Measurements from ENCODE around the gene TTYH2. TPM values are rescaled to one million over a fixed set of nuclear protein-coding genes. Genes with fewer than 3 reads are reported as not detected.

The TTYH2 gene
- total RNA-seq, 1 donor = 1.4 TPM

DNA sequence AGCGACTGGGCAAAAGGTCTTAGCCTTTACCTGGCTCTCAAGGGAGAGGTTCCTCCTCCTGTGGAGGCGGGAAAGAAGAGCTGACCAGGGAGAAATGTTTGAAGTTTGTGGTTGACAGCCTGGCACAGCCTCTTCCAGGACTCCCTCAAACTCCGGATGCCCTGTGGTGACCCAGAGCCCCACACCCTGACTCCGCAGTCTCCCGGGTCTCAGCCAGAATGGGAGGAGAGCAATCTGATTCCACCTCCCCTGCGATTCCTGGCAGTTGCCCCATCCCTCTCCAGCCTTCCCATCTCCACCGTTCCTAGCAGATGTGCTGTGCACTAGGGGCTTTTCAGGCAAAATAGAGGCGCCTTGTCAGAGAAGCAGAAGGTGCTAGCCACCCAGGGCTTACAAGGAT, 55.2 kb downstream of the TTYH2 start:
- H3K27ac ChIP-seq (ENCODE audit: low read depth, low read length) = no peak overlapping the region
- no peaks in the 10 kb centered on the region for H3K4me1 ChIP-seq (ENCODE audit: insufficient read depth, low read length)
- H3K36me3 ChIP-seq (ENCODE audit: insufficient read depth, low read length) = no peaks in the 10 kb centered on the region
- peak; percentile 62 for DNase-seq (ENCODE audit: insufficient read length, low spot score, missing footprints)
- no peaks in the 10 kb centered on the region for H3K9me3 ChIP-seq (ENCODE audit: low read depth, low read length)
- H3K79me2 ChIP-seq (ENCODE audit: insufficient read depth, low read length) = no peaks in the 10 kb centered on the region
- no peaks in the 10 kb centered on the region for H4K20me1 ChIP-seq (ENCODE audit: insufficient read depth, low read length)
- H2AFZ ChIP-seq (ENCODE audit: low read length) = no peak overlapping the region
- TF ChIP-seq, protein P1, sequence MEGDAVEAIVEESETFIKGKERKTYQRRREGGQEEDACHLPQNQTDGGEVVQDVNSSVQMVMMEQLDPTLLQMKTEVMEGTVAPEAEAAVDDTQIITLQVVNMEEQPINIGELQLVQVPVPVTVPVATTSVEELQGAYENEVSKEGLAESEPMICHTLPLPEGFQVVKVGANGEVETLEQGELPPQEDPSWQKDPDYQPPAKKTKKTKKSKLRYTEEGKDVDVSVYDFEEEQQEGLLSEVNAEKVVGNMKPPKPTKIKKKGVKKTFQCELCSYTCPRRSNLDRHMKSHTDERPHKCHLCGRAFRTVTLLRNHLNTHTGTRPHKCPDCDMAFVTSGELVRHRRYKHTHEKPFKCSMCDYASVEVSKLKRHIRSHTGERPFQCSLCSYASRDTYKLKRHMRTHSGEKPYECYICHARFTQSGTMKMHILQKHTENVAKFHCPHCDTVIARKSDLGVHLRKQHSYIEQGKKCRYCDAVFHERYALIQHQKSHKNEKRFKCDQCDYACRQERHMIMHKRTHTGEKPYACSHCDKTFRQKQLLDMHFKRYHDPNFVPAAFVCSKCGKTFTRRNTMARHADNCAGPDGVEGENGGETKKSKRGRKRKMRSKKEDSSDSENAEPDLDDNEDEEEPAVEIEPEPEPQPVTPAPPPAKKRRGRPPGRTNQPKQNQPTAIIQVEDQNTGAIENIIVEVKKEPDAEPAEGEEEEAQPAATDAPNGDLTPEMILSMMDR (IDR thresholded peaks at IDR 0.05; ENCODE audit: extremely low read depth, low read depth, low read length) = no peak
- H3K4me3 ChIP-seq (ENCODE audit: insufficient read depth, low read length) = no peak overlapping the region
- H3K4me2 ChIP-seq (ENCODE audit: insufficient read depth, low read length) = no peak overlapping the region
- no peaks in the 10 kb centered on the region for H3K27me3 ChIP-seq (ENCODE audit: insufficient read depth, low read length)

DNA sequence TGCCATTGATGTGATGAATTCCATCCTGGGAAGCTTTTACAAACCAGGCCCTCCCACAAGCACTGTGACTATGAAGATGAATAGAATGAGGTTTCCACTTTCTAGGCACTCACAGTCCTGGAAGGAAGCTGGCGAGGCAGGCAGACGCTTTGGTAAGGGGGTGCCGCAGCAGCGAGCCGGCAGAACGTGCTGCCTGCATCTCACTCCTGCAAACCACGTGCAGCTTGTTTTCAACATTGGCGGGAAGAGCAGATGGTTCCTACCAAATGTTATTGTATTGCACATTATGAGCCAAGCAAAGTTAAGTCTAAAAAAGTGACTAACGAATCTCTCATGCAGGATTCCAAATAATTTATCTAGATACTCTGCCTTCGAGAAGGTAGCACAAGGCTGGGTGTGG, 57.0 kb downstream of the TTYH2 start:
- Histone ChIP-seq H3K4me2 (ENCODE audit: insufficient read depth, low read length) (no peak overlapping the region), H3K9me3 (ENCODE audit: low read depth, low read length) (no peaks in the 10 kb centered on the region), H2AFZ (ENCODE audit: low read length) (no peak overlapping the region), H3K27me3 (ENCODE audit: insufficient read depth, low read length) (peaks cover 13% of the 10 kb centered on the region), H3K4me1 (ENCODE audit: insufficient read depth, low read length) (no peaks in the 10 kb centered on the region), H3K79me2 (ENCODE audit: insufficient read depth, low read length) (no peaks in the 10 kb centered on the region), H3K27ac (ENCODE audit: low read depth, low read length) (no peak overlapping the region), H3K36me3 (ENCODE audit: insufficient read depth, low read length) (no peaks in the 10 kb centered on the region), H3K4me3 (ENCODE audit: insufficient read depth, low read length) (no peak overlapping the region), H4K20me1 (ENCODE audit: insufficient read depth, low read length) (no peaks in the 10 kb centered on the region)
- DNase-seq (ENCODE audit: insufficient read length, low spot score, missing footprints) = no peak
- TF ChIP-seq, protein P1 (IDR thresholded peaks at IDR 0.05; ENCODE audit: extremely low read depth, low read depth, low read length) = no peak

DNA sequence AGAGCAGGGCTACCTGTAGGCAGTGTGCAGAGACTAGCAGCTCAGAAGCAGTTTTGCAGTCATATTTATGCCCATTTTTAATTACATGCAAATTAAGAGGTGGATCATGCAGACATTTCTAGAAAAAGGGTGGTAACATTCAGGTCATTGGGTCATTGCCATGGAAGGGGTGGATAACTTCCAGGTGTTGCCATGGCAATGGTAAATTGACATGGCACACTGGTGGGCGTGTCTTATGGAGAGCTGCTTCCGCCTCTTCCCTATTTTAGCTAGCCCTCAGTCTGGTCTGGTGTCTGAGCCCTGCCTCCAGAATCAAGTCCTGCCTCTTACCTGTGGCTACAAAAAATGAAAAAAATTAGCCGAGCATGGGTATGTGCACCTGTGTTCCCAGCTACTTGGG, 57.9 kb downstream of the TTYH2 start:
- H2AFZ ChIP-seq (ENCODE audit: low read length) = no peak overlapping the region
- H3K4me2 ChIP-seq (ENCODE audit: insufficient read depth, low read length) = no peak overlapping the region
- H3K36me3 ChIP-seq (ENCODE audit: insufficient read depth, low read length) = no peaks in the 10 kb centered on the region
- H4K20me1 ChIP-seq (ENCODE audit: insufficient read depth, low read length) = no peaks in the 10 kb centered on the region
- DNase-seq (ENCODE audit: insufficient read length, low spot score, missing footprints) = peak; percentile 21
- peaks cover 2% of the 10 kb centered on the region for H3K4me1 ChIP-seq (ENCODE audit: insufficient read depth, low read length)
- TF ChIP-seq, protein P1 (IDR thresholded peaks at IDR 0.05; ENCODE audit: extremely low read depth, low read depth, low read length) = no peak
- no peaks in the 10 kb centered on the region for H3K79me2 ChIP-seq (ENCODE audit: insufficient read depth, low read length)
- peaks cover 14% of the 10 kb centered on the region for H3K27me3 ChIP-seq (ENCODE audit: insufficient read depth, low read length)
- H3K27ac ChIP-seq (ENCODE audit: low read depth, low read length) = no peak overlapping the region
- H3K9me3 ChIP-seq (ENCODE audit: low read depth, low read length) = no peaks in the 10 kb centered on the region
- H3K4me3 ChIP-seq (ENCODE audit: insufficient read depth, low read length) = no peak overlapping the region

DNA sequence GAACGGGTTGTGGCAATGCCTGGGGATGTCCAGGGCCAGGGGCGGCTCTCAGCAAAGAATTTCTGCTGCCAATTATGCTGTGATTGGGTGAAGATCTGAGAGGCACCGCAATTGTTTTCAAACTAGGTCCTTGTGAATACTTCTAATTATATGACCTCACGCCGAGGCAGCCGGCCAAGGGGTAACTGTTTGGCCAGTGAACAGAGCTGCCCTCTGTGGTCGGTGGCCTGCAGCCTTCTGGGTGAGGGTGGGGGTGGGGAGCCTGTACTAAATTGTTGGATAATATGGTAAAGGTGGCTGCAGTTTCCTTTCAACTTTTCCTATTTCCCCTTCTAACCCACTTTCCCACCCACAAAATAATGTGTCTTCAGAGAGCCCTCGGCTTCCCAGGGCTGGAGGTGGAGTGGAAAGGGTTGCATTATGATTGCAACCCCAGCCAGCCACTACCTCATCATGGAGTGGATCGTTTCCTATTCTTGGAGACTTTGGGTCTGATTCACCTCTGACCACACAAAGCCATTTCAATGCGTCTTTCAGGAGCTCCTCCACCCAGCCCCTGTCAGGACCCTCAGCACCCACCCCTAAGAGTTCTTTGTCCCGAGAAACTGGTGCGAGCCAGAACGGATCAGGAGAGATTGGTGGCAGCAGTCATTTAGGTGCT, 58.7 kb downstream of the TTYH2 start:
- Histone ChIP-seq H3K79me2 (ENCODE audit: insufficient read depth, low read length) (no peaks in the 10 kb centered on the region), H3K4me3 (ENCODE audit: insufficient read depth, low read length) (no peak overlapping the region), H2AFZ (ENCODE audit: low read length) (no peak overlapping the region), H3K9me3 (ENCODE audit: low read depth, low read length) (no peaks in the 10 kb centered on the region), H3K4me1 (ENCODE audit: insufficient read depth, low read length) (peaks cover 3% of the 10 kb centered on the region), H3K27me3 (ENCODE audit: insufficient read depth, low read length) (peaks cover 17% of the 10 kb centered on the region), H4K20me1 (ENCODE audit: insufficient read depth, low read length) (no peaks in the 10 kb centered on the region), H3K4me2 (ENCODE audit: insufficient read depth, low read length) (no peak overlapping the region), H3K27ac (ENCODE audit: low read depth, low read length) (no peak overlapping the region), H3K36me3 (ENCODE audit: insufficient read depth, low read length) (no peaks in the 10 kb centered on the region)
- TF ChIP-seq, protein P1 (IDR thresholded peaks at IDR 0.05; ENCODE audit: extremely low read depth, low read depth, low read length) = no peak
- DNase-seq (ENCODE audit: insufficient read length, low spot score, missing footprints) = peak; percentile 74
